ENCODE measurements around the gene CELSR1.

CELSR1 gene

DNA sequence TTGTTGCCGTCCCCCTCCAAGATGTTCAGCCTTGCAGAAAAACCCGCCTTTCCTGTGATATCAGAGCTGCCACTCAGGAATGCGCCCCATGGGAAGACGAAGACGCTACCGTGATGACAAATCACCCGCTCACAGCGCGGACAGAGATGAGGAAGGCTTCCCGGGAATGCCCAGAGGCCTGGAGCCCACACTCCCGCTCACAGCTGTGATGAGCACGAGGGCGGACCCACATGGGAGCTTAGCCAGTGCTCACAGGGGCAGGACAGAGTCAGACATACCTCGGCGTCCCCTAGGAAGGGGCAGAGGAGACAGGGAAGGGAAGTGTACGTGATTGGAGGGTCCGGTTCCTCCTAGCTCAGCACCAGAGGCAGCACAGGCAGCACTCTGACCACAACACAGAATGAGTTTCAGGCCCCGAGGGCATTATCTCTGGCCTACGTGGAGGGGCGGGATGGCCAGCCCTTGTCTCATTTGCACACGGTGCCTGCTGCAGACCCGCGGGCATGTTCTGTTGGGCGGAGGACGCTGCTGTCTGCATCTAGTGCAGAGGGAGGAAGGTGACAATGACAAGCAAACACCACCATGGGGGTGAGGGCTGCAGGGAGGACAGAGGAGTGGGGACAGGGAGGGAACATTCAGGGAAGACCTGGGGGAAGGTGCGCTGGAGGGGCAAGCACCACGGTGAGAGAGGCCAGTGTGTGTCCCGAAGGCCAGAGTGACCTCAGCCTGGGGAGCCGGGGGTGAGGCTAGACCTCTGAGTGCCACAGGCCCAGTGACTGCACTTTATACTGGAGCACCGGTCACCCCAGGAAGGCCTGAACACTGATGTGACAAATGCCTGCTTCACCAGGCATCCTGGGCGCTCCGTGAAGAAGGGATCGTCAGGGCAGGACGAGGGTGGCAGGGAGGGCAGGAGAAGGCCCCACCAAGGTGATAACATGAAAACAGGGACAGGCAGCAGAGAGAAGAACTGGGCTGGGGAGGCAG, 79.6 kb downstream of the CELSR1 start:
- H3K27ac ChIP-seq, result no peak overlapping the region
- no peak for TF ChIP-seq ZFX (IDR thresholded peaks at IDR 0.05; ENCODE audit: borderline replicate concordance)
- TF ChIP-seq, protein P1, sequence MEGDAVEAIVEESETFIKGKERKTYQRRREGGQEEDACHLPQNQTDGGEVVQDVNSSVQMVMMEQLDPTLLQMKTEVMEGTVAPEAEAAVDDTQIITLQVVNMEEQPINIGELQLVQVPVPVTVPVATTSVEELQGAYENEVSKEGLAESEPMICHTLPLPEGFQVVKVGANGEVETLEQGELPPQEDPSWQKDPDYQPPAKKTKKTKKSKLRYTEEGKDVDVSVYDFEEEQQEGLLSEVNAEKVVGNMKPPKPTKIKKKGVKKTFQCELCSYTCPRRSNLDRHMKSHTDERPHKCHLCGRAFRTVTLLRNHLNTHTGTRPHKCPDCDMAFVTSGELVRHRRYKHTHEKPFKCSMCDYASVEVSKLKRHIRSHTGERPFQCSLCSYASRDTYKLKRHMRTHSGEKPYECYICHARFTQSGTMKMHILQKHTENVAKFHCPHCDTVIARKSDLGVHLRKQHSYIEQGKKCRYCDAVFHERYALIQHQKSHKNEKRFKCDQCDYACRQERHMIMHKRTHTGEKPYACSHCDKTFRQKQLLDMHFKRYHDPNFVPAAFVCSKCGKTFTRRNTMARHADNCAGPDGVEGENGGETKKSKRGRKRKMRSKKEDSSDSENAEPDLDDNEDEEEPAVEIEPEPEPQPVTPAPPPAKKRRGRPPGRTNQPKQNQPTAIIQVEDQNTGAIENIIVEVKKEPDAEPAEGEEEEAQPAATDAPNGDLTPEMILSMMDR (IDR thresholded peaks at IDR 0.05), result no peak

GRCh38 chr22:46456818-46457163, 80.6 kb downstream of the CELSR1 start:
- no peak overlapping the region for H3K27ac ChIP-seq
- TF ChIP-seq, protein P1 (IDR thresholded peaks at IDR 0.05), result no peak
- no peak for TF ChIP-seq ZFX (IDR thresholded peaks at IDR 0.05; ENCODE audit: borderline replicate concordance)

DNA sequence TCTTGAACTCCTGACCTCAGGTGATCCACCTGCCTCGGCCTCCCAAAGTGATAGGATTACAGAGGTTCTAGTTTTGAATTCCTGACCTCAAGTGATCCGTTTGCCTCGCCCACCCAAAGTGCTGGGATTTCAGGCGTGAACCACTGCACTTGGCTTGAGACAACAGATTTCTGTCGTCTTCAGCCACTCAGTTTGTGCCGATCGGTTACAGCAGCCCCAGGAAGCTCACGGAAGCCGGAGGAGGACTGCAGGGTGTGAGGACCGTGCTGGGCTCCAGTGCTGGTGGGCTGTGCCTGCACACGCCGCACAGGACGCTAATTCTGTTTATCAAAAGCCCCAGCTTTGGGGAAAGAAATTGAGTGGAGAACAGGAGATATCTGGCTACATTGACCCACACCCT, 82.0 kb downstream of the CELSR1 start:
- TF ChIP-seq ZFX (IDR thresholded peaks at IDR 0.05; ENCODE audit: borderline replicate concordance), result no peak
- no peak overlapping the region for H3K27ac ChIP-seq

- TF ChIP-seq ZFX (IDR thresholded peaks at IDR 0.05; ENCODE audit: borderline replicate concordance), result no peak
- TF ChIP-seq, protein P1 (IDR thresholded peaks at IDR 0.05), result no peak
- no peak overlapping the region for H3K27ac ChIP-seq
Measured at GRCh38 chr22:46454504-46455269, 82.7 kb downstream of the CELSR1 start.

- TF ChIP-seq, protein P1 (IDR thresholded peaks at IDR 0.05), result no peak
- no peak for TF ChIP-seq ZFX (IDR thresholded peaks at IDR 0.05; ENCODE audit: borderline replicate concordance)
- no peak overlapping the region for H3K27ac ChIP-seq
Measured at GRCh38 chr22:46453829-46454503, 83.5 kb downstream of the CELSR1 start.

DNA sequence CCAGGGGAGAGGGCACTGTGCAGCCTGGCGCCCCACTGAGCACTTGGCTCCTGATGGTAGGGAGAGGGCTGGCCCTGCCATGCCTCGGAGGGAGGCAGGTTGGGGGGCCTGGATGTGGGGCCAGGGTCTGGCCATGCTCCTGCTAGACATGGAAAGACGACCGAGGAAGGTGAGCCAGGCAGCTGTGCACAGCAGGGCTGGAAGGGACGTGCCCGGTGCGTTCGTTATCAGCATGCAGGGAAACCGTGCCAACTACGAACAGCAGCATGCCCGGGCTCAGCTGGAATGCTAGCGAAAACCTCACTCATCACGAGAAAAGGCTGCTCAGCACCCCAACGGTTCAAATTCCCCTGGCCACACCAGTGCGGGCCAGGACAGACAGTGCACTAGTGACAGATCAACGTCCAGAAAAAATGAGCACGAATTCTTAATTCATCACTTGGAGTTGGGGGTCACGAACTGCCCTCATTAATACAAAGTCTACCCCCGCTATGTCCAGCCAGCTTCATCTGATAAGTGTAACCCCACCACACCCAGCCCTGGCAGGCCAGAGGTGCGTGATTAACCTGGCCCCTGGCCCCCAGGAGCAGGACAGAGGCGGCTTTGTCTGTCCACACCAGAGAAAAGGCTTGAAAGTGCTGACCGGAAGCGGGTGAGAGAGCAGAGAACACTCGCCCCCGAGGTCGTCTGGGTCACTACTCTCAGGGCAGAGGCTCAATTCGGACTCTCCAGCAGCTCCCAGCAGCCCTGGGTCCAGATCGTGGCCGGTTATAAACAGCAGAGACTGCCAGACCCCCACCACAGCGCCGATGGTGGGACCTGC, 84.2 kb downstream of the CELSR1 start:
- TF ChIP-seq ZFX (IDR thresholded peaks at IDR 0.05; ENCODE audit: borderline replicate concordance), result no peak
- TF ChIP-seq, protein P1 (IDR thresholded peaks at IDR 0.05), result no peak

More for the DNA sequence above, 84.2 kb downstream of the CELSR1 start:
- no peak overlapping the region for H3K27ac ChIP-seq

All from 22Rv1 (cell line).